HG03196 (cell line): ENCODE data around the gene VEGFC.

Experiments used
- ATAC-seq: cut with Tn5 transposase; IDR thresholded peaks from one replicate; pipeline ENCODE4 v1.9.1; 2021; ENCODE audit not compliant: unreplicated experiment

Gene VEGFC, protein sequence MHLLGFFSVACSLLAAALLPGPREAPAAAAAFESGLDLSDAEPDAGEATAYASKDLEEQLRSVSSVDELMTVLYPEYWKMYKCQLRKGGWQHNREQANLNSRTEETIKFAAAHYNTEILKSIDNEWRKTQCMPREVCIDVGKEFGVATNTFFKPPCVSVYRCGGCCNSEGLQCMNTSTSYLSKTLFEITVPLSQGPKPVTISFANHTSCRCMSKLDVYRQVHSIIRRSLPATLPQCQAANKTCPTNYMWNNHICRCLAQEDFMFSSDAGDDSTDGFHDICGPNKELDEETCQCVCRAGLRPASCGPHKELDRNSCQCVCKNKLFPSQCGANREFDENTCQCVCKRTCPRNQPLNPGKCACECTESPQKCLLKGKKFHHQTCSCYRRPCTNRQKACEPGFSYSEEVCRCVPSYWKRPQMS

DNA sequence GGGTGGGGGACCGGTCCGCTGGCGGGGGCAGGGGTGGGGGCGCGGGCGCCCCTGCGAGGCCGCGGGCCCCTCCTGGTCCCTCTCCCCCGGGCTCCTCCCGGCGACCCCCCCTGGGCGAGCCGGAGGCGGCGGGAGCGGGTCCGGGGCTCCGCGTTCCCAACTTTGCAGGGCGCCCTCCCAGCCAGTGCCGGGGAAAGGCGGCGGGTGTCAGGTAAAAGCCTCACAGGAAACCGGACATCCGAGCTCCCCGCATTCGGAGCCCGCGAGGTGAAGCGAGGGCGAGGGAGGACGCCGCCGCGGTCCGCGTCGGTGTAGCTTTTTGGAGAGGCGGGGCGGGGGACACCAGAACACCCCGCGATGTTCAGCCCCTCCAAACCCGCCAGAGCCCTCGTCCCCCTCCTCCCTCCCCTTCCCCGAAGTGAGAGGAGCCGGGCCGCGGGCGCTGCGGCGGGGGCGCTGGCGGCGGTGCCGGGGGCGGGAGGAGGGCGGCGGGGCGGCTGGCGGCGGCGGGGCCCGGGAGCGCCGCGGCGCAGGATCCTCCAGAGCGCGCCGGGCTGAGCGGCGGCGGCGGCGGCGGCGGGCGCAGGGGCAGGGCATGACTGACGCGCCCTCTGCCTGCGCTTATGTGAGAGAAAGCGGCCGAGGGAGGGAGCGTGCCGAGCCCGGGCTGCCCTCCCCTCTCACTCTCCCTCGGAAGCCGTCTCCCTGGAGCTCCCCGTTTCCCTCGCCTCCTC, at the start of gene VEGFC:
TSS of gene VEGFC (minus strand) at position 597 of the 734 bp plus-strand sequence. CDS start 611 bp downstream, outside the sequence.
- peak; percentile 87 for ATAC-seq

DNA sequence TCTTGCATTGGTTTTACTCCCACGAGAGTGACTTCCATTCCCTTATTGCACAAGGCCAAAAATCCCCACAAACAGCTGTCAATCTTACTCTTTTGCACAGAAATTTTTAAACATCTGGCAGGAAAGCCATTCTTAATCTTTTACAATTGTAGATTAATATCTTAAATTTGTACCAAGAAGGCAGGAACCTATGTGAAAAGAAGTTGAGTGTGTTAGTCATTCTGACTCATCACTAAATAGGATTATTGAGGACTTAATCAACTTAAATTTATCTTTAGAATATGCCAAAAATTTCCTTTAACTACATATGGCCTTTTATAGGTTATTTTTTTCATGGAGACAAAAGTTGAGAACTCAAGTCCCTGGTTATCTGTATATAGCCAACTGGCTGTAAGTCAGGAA, 49.0 kb upstream of the VEGFC start:
- ATAC-seq, result no peak

DNA sequence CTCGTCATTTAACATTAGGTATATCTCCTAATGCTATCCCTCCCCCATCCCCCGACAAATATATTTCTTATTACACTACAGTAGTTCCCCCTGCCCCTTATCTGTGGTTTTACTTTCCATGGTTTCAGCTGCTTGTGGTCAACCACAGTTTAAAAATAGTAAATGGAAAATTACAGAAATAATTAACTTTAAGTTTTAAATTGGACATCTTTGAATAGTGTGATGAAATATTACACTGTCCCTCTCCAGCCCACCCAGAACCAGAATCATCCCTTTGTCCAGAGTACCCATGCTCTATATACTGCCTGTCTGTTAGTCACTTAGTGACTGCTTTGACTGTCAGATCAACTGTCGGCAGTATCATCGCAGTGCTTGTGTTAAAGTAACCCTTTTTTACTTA, 47.4 kb upstream of the VEGFC start:
- ATAC-seq, result no peak

DNA sequence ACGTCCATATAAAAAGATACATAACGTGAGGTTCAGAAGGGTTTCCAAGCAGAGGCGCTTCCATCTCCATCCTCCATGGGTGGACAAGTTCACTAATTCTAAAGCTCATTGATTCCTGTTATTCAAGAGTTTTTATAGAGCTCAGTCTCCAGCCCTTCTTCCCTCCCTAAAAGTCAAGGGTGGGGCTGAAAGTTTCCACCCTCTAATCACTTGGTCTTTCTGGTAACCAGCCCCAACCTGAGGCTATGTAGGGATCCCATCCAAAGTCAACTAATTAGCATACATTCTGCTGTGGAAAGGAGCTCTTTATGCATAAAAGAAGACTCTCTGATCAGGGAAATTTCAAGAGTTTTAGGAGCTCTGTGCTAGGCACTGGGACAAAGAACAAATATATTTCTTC, 46.9 kb upstream of the VEGFC start:
- no peak for ATAC-seq

DNA sequence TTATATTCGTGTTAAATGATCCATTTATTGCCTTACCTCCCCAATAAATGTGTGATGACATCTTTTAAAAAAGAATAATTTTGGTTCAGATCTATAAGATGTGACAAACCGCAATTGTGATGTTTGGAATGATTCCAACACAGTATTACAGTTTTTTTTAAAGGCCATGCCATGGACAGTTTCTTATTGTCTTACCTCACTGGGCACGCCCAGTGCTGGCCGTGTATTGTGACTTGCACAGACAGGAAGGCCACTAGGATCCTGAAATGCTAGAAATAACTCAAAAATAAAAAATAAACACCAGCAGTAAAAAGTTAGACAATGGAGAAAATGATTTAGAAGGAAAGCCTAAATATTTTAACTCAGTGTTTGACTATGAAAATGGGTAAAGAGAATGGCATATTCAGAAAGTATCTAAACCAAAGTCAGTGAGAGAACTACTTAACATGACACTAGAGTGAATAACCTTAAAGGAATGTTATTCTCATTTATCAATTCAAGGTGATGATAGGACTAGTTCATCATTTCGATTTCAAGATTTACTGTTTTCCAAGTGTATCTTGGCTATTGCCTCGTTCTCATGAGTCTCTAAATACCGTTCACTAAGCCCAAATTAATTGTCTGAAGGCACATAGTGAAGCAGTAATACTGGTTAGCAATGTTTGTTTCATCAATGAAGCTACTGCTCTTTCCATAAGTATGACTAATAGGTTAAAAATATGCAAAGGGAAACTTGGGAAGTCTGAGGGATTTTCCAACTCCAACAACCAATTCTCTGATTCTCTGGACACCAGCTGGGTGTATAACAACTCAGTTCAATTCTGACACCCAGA, 46.1 kb upstream of the VEGFC start:
- no peak for ATAC-seq

DNA sequence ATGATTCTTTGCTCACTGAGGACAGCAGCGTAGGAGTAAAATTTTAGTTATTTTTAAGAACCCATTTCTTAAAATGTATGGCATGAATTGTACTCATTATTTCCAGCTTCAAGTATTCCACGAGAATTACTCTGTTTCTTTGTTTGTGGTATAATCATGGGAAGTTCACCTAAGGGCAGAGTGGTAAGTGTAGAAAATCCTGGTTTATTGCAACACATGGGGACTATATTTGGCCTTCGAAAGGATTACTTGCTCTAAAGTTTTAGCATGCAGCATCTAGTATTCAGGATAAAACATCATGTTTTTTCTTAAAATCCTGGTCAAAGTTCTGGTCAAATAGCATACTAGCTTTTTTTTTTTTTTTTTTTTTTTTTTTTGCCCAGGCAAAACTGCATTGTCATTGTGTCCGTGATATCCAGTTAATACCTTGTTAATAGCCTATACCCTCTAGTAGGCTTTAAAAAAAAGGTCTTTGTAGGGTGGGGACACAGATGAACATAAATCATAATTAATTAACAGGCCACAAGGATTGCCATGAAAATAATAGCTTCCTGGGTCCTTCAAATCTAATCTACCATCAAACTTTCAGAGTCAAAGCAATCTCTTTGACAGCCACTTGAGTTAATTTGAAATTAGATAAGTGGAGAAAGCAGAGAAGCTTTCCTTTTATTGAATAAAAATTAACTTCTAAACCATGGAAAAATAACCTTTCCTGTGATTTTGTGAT, 44.6 kb upstream of the VEGFC start:
- no peak for ATAC-seq

DNA sequence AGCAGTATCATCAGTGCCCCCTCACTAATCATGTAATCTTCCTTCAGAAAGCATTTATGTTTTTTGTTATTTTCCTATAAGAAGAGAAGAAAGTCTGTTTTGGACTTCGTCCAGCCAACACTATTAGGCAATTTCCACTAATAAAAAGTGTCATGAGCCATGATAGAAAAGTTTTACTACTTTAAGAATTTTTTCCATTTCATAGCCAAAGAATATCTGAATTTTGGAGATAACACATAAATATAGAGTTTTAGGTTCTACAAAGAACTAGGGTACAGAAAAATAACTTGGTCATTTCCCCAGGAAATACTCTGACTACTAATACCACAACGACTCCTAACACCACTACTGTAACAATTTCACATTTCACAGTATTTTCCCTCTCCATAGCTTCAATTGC, 41.8 kb upstream of the VEGFC start:
- ATAC-seq, result no peak

DNA sequence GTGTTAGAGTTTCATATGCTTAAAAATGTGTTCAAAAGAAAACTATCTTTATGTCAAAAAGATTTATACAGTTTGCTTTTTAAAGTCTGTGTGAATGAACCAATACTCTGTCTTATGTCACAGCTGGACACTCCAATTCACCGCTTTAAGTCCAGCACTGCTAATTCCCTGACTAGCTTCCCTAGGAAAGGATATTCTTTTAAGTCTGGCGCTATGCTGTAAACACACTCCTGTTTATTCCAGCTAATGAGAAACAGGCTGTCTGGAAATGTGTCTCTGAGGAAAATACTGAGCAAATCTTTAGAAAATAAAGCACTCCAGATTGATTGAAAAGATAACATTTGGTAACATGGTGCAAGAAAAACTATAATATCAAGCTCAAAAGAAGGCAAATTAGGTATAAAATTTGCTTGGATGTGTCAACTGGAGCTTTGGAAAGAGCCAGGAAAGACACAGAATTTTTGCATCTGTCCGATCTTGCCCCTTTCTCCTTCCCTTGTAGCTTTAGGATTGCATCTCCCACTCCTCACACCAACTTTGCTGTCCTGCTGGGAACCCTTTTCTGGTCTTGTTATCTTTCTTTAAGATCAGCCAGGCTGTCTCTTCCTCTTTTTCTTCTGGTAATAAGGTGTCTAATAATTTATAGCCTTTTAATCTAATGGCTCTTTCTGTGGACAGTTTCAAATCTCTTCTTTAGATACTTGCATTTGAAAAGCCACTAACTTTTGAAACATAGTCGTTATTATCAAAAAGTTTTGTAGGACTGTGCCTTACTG, 40.9 kb upstream of the VEGFC start:
- no peak for ATAC-seq

DNA sequence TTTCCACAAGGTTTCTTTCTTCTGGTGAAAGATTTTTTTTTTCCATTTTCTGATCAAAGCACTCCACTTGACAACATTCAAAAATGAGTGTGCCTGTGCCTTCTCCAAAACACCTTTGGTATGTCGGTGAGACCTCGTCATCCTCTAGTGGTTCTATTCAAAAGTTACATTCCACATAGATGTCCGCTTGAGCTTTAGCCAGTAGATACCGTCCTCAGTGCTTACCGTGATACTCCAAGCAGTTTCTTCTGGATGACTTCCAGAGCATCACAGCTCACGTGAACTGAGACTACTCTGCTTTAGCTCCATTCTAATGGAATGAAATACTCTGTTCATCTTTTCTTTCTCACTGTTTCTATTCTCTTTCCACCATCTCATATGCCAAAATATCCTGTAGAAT, 38.2 kb upstream of the VEGFC start:
- ATAC-seq, result no peak

DNA sequence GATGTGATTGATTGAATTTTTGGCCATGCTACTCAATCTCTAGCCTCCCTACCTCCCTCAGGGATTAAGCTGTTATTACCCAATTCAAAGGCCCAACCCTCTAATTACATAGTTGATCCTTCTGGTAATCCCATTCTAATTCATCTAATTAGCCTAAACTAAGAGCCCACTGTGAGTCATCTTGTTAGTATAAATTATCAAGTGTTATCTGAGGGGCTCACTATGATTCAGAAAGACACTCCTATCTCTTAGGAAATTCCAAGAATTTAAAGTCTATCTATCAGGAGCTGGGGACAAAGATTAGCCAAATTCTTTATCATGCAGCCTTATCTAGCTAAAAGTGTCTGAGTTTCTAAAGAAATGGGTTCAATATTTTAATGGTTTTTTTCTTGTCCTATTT, 32.9 kb upstream of the VEGFC start:
- no peak for ATAC-seq

DNA sequence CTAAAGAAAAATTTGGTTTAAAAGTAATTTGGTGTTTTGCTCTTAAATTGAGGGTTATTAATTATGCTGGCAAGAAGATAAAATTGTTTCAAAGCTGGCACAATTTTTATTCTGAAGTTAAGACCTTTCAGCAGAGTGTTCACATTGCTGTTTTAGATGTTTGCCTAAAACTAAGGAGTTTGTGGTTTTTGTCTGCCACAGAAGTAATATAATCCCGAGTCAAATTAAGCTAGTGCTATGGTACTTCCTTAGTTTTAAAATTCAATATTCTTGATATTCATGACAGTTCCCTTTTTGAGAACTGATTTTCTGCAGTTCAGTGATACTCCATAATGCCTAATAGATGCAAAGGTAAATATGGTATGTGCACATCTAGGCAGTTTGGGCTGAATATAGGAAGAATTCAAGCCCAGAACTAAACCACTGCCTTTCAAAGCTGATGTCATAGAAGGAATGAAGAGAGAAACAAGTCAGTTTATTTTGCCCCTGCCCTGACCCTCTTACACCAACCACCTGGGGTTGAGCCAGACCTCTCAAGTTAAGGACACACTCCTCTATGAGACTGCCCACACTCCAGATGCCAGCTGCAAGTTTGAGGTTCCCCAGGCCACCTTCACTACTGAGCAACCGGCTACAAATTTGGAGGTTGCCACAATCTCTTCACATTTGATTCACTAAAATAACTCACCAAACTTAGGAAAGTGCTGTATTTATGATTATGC, 32.1 kb upstream of the VEGFC start:
- no peak for ATAC-seq

DNA sequence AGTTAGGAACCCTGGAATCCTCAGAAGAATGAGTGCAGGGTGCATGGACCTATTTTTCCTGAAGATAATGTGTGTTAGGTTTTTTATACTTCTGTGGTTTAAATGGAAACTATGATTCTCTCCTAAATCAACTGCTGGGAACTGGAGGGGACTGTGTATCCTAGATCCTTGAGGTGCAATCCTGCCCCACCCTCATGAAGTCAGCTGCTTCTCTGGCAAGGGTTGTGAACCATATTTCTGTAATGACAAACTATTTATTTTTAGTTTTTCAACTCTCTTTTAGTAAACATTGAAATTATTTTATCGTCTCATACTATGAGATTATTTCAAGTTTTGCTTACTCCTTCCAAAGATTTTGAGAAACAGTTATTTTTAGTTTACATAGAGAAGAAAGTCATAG, 25.8 kb upstream of the VEGFC start:
- no peak for ATAC-seq

DNA sequence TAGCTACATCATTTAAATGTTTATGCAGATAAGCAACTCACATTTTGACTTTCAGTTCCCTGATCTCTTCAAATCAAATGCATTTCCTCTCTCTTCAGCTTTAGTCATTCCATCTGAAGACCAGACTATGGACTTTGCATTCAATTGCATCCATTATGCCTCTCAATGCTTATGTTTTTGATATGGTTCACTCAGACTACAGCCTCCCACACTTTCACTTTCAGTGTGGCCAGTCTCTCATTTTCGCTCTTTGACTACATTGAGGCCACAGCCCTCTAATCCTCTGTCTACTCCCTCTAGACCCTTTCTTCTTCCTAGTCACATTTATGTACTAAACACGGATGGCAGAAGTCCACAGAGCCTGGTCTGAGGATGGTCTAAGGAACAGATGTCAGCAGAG, 24.5 kb upstream of the VEGFC start:
- ATAC-seq, result peak; percentile 83

DNA sequence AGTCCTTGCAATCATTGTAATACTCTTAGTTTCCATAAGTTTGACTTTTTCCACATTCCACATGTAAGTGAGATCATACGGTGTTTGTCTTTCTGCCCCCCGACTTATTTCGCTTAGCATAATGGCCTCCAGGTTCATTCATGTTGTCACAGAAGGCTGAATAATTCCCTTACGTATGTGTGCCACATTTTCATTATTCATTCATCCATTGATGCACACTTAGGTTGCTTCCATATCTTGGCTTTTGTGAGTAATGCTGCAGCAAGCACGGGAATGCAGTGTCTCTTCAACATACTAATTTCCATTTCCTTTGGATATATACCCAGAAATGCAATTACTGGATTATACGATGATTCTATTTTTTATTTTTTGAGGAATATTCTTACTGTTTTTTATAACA, 22.0 kb upstream of the VEGFC start:
- ATAC-seq, result no peak

DNA sequence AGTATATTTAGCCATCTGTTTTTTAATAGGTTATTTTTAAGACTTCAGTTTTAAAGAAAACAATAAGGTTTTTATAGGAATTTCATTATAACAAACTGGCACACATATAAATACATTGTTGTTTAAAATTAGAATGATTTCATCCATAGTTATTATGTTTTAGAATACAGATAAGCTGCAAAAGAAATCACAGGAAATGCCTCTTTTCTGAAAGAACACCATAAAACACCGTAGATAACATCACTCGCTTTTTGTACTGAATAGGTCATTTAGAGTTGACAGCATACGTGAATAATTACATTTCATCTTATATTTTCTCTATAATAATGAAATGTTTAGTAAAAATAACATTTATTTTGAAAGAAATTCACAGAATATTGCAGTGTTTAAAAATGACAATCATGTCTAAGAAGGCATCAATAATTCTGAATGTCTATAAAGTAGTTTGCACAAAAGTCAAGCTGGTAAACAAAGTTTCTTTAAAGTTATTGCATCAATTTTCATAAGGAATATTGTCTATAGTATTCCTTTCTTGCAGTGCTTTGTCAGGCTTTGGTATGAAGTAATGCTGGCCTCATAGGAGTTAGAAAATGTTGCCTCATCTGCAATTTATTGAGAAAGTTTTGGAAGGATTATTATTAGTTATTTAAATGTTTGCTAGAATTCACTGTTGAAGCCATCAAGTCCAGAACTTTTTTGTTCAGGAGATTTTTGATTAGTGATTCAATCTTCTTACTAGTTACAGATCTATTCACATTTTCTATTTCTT, 17.9 kb upstream of the VEGFC start:
- no peak for ATAC-seq

DNA sequence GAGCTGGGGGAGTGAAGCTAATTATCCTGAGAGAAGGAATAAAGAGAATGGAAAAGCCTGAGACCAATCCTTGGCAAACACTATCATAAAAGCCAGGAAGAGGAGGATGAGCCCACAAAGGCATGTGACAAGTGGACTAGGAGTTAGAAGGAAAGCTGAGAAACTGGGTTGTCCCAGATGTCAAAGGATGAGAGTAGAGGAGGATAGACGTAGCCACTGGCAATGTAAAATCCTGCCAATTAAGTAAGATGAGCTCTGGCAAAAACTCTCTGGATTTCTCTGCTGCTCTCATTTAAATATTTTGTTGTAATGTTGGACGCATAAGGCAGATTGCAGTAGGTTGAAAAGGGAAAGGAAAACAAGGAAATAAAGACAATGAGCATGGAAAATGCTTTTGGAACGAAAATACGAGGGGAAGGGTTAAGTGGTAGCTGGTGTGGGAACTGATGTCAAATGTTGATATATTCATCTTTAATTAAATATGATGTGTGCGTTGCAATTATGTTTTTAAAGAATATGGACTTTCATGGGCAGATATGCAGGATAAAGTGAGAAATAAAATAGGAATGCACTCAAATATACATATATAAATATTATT, 14.2 kb upstream of the VEGFC start:
- no peak for ATAC-seq

DNA sequence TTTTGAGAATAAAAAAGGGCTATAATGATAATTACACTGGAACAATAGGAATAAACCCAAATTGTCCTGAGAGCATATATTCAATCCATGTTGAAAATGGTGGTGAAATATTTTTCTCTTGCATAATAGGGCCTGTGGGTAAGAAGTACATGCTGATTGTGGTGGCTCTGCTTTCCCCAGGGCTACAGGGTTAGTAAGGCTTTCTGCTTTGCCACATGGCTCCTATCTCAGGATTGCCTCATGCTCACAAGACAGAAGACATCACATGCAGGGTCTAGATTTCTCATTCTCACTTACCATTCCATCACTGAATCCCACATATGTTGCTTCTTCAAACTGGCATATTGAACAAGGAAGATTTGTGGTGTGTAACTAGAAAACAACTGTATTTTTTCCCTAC, 12.4 kb upstream of the VEGFC start:
- no peak for ATAC-seq

DNA sequence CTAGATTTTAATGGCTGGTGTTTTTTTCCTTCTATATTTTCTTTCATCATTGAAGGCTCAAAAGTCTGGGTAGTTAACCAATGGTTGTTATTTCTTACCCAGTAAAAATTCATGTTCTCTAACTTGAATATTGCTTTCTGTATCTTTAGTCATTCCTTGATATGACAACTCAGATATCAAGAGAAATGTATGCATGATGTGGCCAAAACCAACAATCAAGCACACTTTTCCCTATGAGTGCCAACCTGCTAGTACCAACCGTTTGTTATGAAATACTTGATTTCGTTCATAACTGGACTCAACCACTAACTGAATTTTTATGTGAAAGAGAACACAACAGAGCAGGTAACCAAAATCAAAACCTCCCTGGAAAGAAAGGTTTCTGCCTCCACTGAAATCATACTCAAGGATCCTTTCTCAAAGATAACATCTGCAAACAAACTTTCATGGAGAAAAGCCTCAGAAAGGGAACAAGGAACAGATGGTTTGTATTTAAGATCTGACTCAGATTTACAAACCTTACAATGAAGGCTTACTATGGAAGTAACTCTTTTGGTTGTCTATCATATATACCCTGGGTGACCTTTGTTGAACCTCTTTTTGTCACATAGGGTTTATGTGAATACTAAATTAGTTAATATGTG, 8.3 kb upstream of the VEGFC start:
- ATAC-seq, result no peak
